Medulla oblongata (tissue), 1 donor: ENCODE data around the gene FAM53A.
"Not testable (repeated sequence)": the region's sequence is repeated elsewhere in the genome, so short reads cannot be mapped to it uniquely, and the experiment has no call there.

ENCODE experiments used
- DNase-seq: peaks from one replicate; pipeline ENCODE4 v3.0.0-alpha.2; 2015; ENCODE audit errors: extremely low spot score

The FAM53A gene

GRCh38 chr4:1659104-1660043, 24.7 kb downstream of the FAM53A start:
- no peak for DNase-seq

- no peak for DNase-seq
Measured at GRCh38 chr4:1658581-1658980, 25.5 kb downstream of the FAM53A start.

- no peak for DNase-seq
Measured at GRCh38 chr4:1658146-1658545, 26.0 kb downstream of the FAM53A start.

GRCh38 chr4:1656986-1657385, 27.1 kb downstream of the FAM53A start:
- no peak for DNase-seq

- DNase-seq, result no peak
Measured at GRCh38 chr4:1656132-1656531, 28.0 kb downstream of the FAM53A start.

- no peak for DNase-seq
Measured at GRCh38 chr4:1655676-1656075, 28.4 kb downstream of the FAM53A start.

GRCh38 chr4:1655081-1655480, 29.0 kb downstream of the FAM53A start:
- no peak for DNase-seq

- DNase-seq, result no peak
Measured at GRCh38 chr4:1654216-1654955, 29.7 kb downstream of the FAM53A start.

GRCh38 chr4:1653776-1654175, 30.3 kb downstream of the FAM53A start:
- DNase-seq, result no peak

- no peak for DNase-seq
Measured at GRCh38 chr4:1652088-1652487, 32.0 kb downstream of the FAM53A start.

GRCh38 chr4:1651609-1652008, 32.5 kb downstream of the FAM53A start:
- DNase-seq, result no peak

GRCh38 chr4:1648962-1649361, 35.2 kb downstream of the FAM53A start:
- no peak for DNase-seq

GRCh38 chr4:1647432-1647831, 36.7 kb downstream of the FAM53A start:
- no peak for DNase-seq

GRCh38 chr4:1646690-1647089, 37.4 kb downstream of the FAM53A start:
- no peak for DNase-seq

- peak; percentile 92 for DNase-seq
Measured at GRCh38 chr4:1644891-1645657, 39.0 kb downstream of the FAM53A start.

GRCh38 chr4:1643971-1644735, 40.0 kb downstream of the FAM53A start:
- no peak for DNase-seq

- DNase-seq, result no peak
Measured at GRCh38 chr4:1642196-1642951, 41.7 kb downstream of the FAM53A start.

- DNase-seq, result no peak
Measured at GRCh38 chr4:1641671-1642070, 42.4 kb downstream of the FAM53A start.

- not testable (repeated sequence) for DNase-seq
Measured at GRCh38 chr4:1640716-1641503, 43.2 kb downstream of the FAM53A start.

GRCh38 chr4:1640190-1640589, 43.9 kb downstream of the FAM53A start:
- DNase-seq, result no peak
